HG03565 (cell line): Measurements from ENCODE around the gene TMEM51.

Experiments
- ATAC-seq: cut with Tn5 transposase; IDR thresholded peaks from one replicate; pipeline ENCODE4 v1.9.1; 2021; ENCODE audit warnings: mild to moderate bottlenecking, moderate library complexity; ENCODE audit not compliant: unreplicated experiment

Gene TMEM51

GRCh38 chr1:15262706-15263105 lies 109.2 kb downstream of the TMEM51 start:
- ATAC-seq, result no peak

- no peak for ATAC-seq
These were observed 111.2 kb downstream of the TMEM51 start for GRCh38 chr1:15264769-15265168.
